K562 (cell line): ENCODE results near the gene FHIT. TPM values are rescaled to one million over a fixed set of nuclear protein-coding genes. Genes with fewer than 3 reads are reported as not detected.

Source experiments
- ATAC-seq: fragments of 200-7000 bp; cut with Tn5 transposase; 3 replicates; pipeline ENCODE4 v1.9.1; 2020; ENCODE audit warnings: moderate library complexity
- BruUV-seq: library from RNA; stranded (reverse); fragments of 400-500 nt; replicated peaks from 2 replicates; lab custom pipeline; 2021; lab: Mats Ljungman, UMichigan
- CTCF ChIA-PET: fragments of 300-600 bp; formaldehyde crosslinking; extraction: SDS; loops from one replicate; lab custom pipeline; 2021; ENCODE audit warnings: low intra/inter-chr PET ratio; lab: Yijun Ruan, JAX
- POLR2A ChIA-PET: fragments of 300-600, 350-650 bp; sonication (Branson Sonifier 250); formaldehyde crosslinking; extraction: SDS; loops from one replicate; lab custom pipeline; 2021; ENCODE audit warnings: antibody characterized with exemption, inconsistent platforms; lab: Yijun Ruan, JAX
- DNase-seq, 4 experiments: peaks; one replicate each; pipeline versions ENCODE4 v3.0.0 to v3.0.0-alpha.2; 2011 to 2018; ENCODE audit warnings: low spot score in 3 of 4, mixed read lengths in 3 of 4; ENCODE audit errors: extremely low read depth in 1 of 4
- FAIRE-seq: peaks from 2 replicates; lab custom pipeline; 2011; peaks lifted over from hg19 to GRCh38; lab: Jason Lieb, UNC
- H2AFZ ChIP-seq: 2 replicates; pipeline ENCODE4 v1.6.0; 2011; ENCODE audit warnings: low read depth, low read length, control low read depth, inconsistent platforms
- H3K27ac ChIP-seq: fragments of 200-600 bp; 3 replicates; pipeline ENCODE4 v1.8.0; 2011; ENCODE audit warnings: low read depth, mild to moderate bottlenecking, control low read depth, inconsistent platforms, low read length, moderate library complexity, mixed read lengths; ENCODE audit errors: extremely low read depth
- H3K27me3 ChIP-seq, 2 experiments: fragments of 300-600 bp in 1 of 2; 2 replicates in 1 of 2; 3 replicates in 1 of 2; pipeline versions ENCODE4 v1.6.0 to v1.8.0; 2011; ENCODE audit warnings: inconsistent platforms in 2 of 2, low read length in 2 of 2, mild to moderate bottlenecking in 1 of 2, mixed read lengths in 1 of 2, moderate library complexity in 1 of 2; ENCODE audit not compliant: control insufficient read depth in 2 of 2, insufficient read depth in 2 of 2
- H3K36me3 ChIP-seq: fragments of 300-600 bp; 3 replicates; pipeline ENCODE4 v1.8.0; 2011; ENCODE audit warnings: mild to moderate bottlenecking, low read length, inconsistent platforms; ENCODE audit not compliant: control insufficient read depth, insufficient read depth
- H3K4me1 ChIP-seq, 2 experiments: fragments of 200-600 bp in 1 of 2; replicated peaks in 1 of 2; 2 replicates in 1 of 2; 3 replicates in 1 of 2; pipeline versions ENCODE4 v1.5.1 to v1.8.0; 2011; ENCODE audit warnings: inconsistent platforms in 2 of 2, low read length in 2 of 2, mild to moderate bottlenecking in 1 of 2, mixed read lengths in 1 of 2, moderate library complexity in 1 of 2; ENCODE audit not compliant: control insufficient read depth in 2 of 2, insufficient read depth in 2 of 2
- H3K4me2 ChIP-seq: 2 replicates; pipeline ENCODE4 v1.6.1; 2011; ENCODE audit warnings: low read length, control low read depth, inconsistent platforms, mixed read lengths; ENCODE audit not compliant: insufficient read depth
- H3K4me3 ChIP-seq: fragments of 200-600 bp; sonication (generic), shearing (Covaris generic); 2 replicates; pipeline ENCODE4 v1.5.1; 2016; ENCODE audit warnings: control low read depth, inconsistent platforms
- H3K79me2 ChIP-seq: fragments of 200-600 bp; 3 replicates; pipeline ENCODE4 v1.8.0; 2011; ENCODE audit warnings: low read length, inconsistent platforms; ENCODE audit not compliant: control insufficient read depth, insufficient read depth
- H3K9ac ChIP-seq, 2 experiments: 2 replicates each; pipeline versions ENCODE4 v1.6.0 to v1.6.1; 2011; ENCODE audit warnings: low read depth in 2 of 2, low read length in 2 of 2, control low read depth in 1 of 2, inconsistent platforms in 1 of 2, mild to moderate bottlenecking in 1 of 2, mixed read lengths in 1 of 2; ENCODE audit not compliant: insufficient read depth in 1 of 2
- H3K9me1 ChIP-seq: one replicate; pipeline ENCODE4 v1.6.0; 2011; ENCODE audit warnings: inconsistent platforms, mild to moderate bottlenecking, low read length, moderate library complexity; ENCODE audit not compliant: control insufficient read depth, insufficient read depth
- H3K9me3 ChIP-seq: replicated peaks from 2 replicates; pipeline ENCODE4 v1.5.1; 2011; ENCODE audit warnings: low read depth, low read length, inconsistent platforms; ENCODE audit not compliant: control insufficient read depth, insufficient read depth
- H4K20me1 ChIP-seq: replicated peaks from 2 replicates; pipeline ENCODE4 v1.6.1; 2011; ENCODE audit warnings: low read length, inconsistent platforms, mixed read lengths; ENCODE audit not compliant: control insufficient read depth, insufficient read depth
- CEBPB ChIP-seq: fragments of 450-650 bp; IDR thresholded peaks from 2 replicates; pipeline ENCODE4 v1.6.1; 2016; ENCODE audit warnings: missing genetic modification characterization, missing compliant biosample characterization
- CEBPG ChIP-seq, 3 experiments: fragments of 200-800 bp in 1 of 3; sonication (Bioruptor generic) in 1 of 3; sonication (generic) in 1 of 3; formaldehyde crosslinking in 1 of 3; IDR thresholded peaks in 2 of 3; conservative IDR thresholded peaks in 1 of 3; 2 replicates each; pipeline versions ENCODE4 v1.6.1 to v1.8.0; 2016 to 2022; ENCODE audit warnings: missing compliant biosample characterization in 2 of 3, missing genetic modification characterization in 2 of 3, mild to moderate bottlenecking in 1 of 3, missing genetic modification reagents in 1 of 3
- JUN ChIP-seq, 2 experiments: sonication (generic) in 1 of 2; formaldehyde crosslinking in 1 of 2; IDR thresholded peaks; 2 replicates each; pipeline versions ENCODE4 v1.6.1 to v1.8.0; 2012 to 2022; ENCODE audit warnings: borderline replicate concordance in 2 of 2, mild to moderate bottlenecking in 2 of 2, improper control_type of control experiment in 1 of 2, low read depth in 1 of 2, low read length in 1 of 2, missing genetic modification reagents in 1 of 2
- JUND ChIP-seq, 2 experiments: IDR thresholded peaks; 2 replicates in 1 of 2; 3 replicates in 1 of 2; pipeline ENCODE4 v1.6.1; 2011; ENCODE audit warnings: borderline replicate concordance in 2 of 2, low read depth in 2 of 2, low read length in 2 of 2, improper control_type of control experiment in 1 of 2, missing biosample characterization in 1 of 2, missing genetic modification characterization in 1 of 2, missing genetic modification reagents in 1 of 2
- MBD2 ChIP-seq: sonication (generic); IDR thresholded peaks from 2 replicates; pipeline ENCODE4 v1.6.1; 2016; ENCODE audit warnings: low read depth, borderline replicate concordance
- MTA3 ChIP-seq: fragments of 450-650 bp; formaldehyde crosslinking; IDR thresholded peaks from 2 replicates; pipeline ENCODE4 v1.6.1; 2017; ENCODE audit warnings: mild to moderate bottlenecking, borderline replicate concordance
- SIRT6 ChIP-seq: IDR thresholded peaks from one replicate; pipeline ENCODE4 v1.6.1; 2012; ENCODE audit warnings: low read depth, mild to moderate bottlenecking, control low read depth, inconsistent platforms, low read length, moderate library complexity
- SLC30A9 ChIP-seq: fragments of 250-450 bp; sonication (Bioruptor Pico); IDR thresholded peaks from 2 replicates; pipeline ENCODE4 v1.8.0; 2022; ENCODE audit warnings: mild to moderate bottlenecking, moderate library complexity
- SMARCA4 ChIP-seq: fragments of 450-650 bp; IDR thresholded peaks from 2 replicates; pipeline ENCODE4 v1.6.1; 2016
- WGBS: fragments of 100-300 bp; shearing (Covaris generic); methylation state at CpG from one replicate; pipeline ENCODE4 v1.1.6; 2016; ENCODE audit warnings: low coverage, mixed read lengths; ENCODE audit not compliant: insufficient coverage; ENCODE audit errors: missing lambda C conversion rate; 5-methylcytosine and 5-hydroxymethylcytosine counted together
- in situ Hi-C: fragments of 300-500 bp; cut with MboI; formaldehyde crosslinking; loops from 4 replicates; pipeline ENCODE4 v1.15.0; 2018; ENCODE audit warnings: inconsistent platforms, mixed read lengths
- intact Hi-C: fragments of 100-400 bp; cut with micrococcal nuclease; formaldehyde crosslinking; loops from 2 replicates; pipeline ENCODE4 v1.14.2; 2022
- polyA plus RNA-seq, 8 experiments: library from polyadenylated mRNA; depleted of rRNA in 4 of 8; stranded (reverse) in 5 of 8; unstranded in 3 of 8; fragments of >200 nt; fragmentation: Nextera tagmentation in 2 of 8; fragmentation: Illumina TruSeq in 1 of 8; extraction: Ambion mirVana in 2 of 8; extraction: Trizol in 1 of 8; gene quantifications; 2 replicates each; pipeline versions ENCODE4 v1.2.1 to v1.2.3, GENCODE V29; 2011 to 2014; ENCODE audit warnings: inconsistent platforms in 1 of 8, missing spikeins in 1 of 8
- total RNA-seq, 7 experiments: library from RNA; depleted of rRNA in 6 of 7; stranded (reverse); fragments of >200 nt in 6 of 7; fragmentation: Illumina TruSeq in 2 of 7; extraction: Trizol in 2 of 7; gene quantifications; 2 replicates each; pipeline versions ENCODE4 v1.2.1 to v1.2.3, GENCODE V29; 2011 to 2021; ENCODE audit warnings: low replicate concordance in 1 of 7
- TF ChIP-seq, protein P1 (sequence below), 2 experiments: IDR thresholded peaks; 2 replicates each; pipeline ENCODE4 v1.6.1; 2011; ENCODE audit warnings: borderline replicate concordance in 1 of 2, control low read depth in 1 of 2, low read depth in 1 of 2, low read length in 1 of 2, mild to moderate bottlenecking in 1 of 2, mixed read lengths in 1 of 2, moderate library complexity in 1 of 2; ENCODE audit not compliant: insufficient read depth in 1 of 2, insufficient read length in 1 of 2, poor library complexity in 1 of 2, severe bottlenecking in 1 of 2; ENCODE audit errors: extremely low read depth in 1 of 2
- TF ChIP-seq, protein P2 (sequence below): sonication (generic); formaldehyde crosslinking; IDR thresholded peaks from 2 replicates; pipeline ENCODE4 v1.8.0; 2023; ENCODE audit warnings: missing genetic modification reagents, mild to moderate bottlenecking, borderline replicate concordance

The FHIT gene
- total and polyA plus RNA-seq, 9 of the 15 experiments (the other 6 are each of a cell fraction or from before 2014, with no cell fraction given), result 1.7 to 9.1 (median 4.3) TPM

DNA sequence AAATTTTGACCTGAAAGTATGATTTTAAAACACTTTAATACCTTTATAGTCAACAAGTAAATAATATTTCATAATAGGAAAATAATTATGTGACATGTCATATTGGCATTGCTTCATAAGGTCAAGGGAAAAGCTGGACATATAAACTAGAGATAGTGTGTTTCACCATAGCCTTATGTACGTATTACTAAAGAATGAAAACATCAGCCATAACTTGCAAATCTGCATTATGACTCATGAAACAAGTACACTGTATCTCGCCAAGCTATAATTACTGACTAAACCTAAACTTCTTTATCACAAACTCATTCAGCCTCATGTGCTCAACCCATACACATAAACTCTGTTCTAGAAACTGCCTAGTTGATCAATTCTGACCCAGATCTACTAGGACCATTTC, 950.1 kb downstream of the FHIT start:
- POLR2A ChIA-PET, result interaction anchor here (0.7 to 1.5 kb wide), 5 partner anchors 9 to 24 kb away, joined by 3 to 4 read pairs (median 3); no protein-coding TSS in a partner anchor
- Histone ChIP-seq H3K4me1 (peaks cover 4 to 34% of the 10 kb centered on the region in 2 experiments), H3K9me3 (no peaks in the 10 kb centered on the region), H3K79me2 (no peaks in the 10 kb centered on the region), H3K4me3 (no peak overlapping the region), H3K27me3 (no peaks in the 10 kb centered on the region), H3K9ac (no peak overlapping the region), H4K20me1 (no peaks in the 10 kb centered on the region), H2AFZ (peak overlapping the region; percentile 60), H3K27ac (peak overlapping the region; percentile 40; the same call in 2 of the 3 replicates), H3K9me1 (no peaks in the 10 kb centered on the region), H3K4me2 (no peak overlapping the region), H3K36me3 (no peaks in the 10 kb centered on the region)
- intact Hi-C loops, result no loop called here
- 11% methylated on average over 2 of the region's 2 CpGs for WGBS
- CTCF ChIA-PET, result no interaction called here
- no peak; the same call in 2 of the 3 replicates for ATAC-seq
- BruUV-seq, result no TSS peak
- FAIRE-seq, result peak; percentile 69
- DNase-seq, result no peak
- in situ Hi-C loops, result no loop called here
- TF ChIP-seq MBD2 (no peak), SMARCA4 (0 out of 2 replicates have a peak, but pooled peaks have one; percentile 21), SIRT6 (no peak), SLC30A9 (CRISPR knock-in tag) (no peak), CEBPB (tag) (peak; percentile 53), JUND (IDR thresholded peaks at IDR 0.05; ENCODE audit: borderline replicate concordance, low read depth, low read length) (peak; percentile 75), JUND (tag; IDR thresholded peaks at IDR 0.05; ENCODE audit: borderline replicate concordance, low read depth, low read length) (peak; percentile 63; the same call in 1 of the 3 replicates), CEBPG (CRISPR knock-in tag; IDR thresholded peaks at IDR 0.05) (no peak), CEBPG (tag; conservative IDR thresholded peaks at IDR 0.05 in 1 of 2, IDR thresholded peaks at IDR 0.05 in 1 of 2) (peak in 1 of 2 experiments; percentile 69; a peak in 1 of 4 replicates), MTA3 (no peak), JUN (IDR thresholded peaks at IDR 0.05; ENCODE audit: borderline replicate concordance, low read depth, low read length) (no peak), JUN (CRISPR knock-in tag; IDR thresholded peaks at IDR 0.05; ENCODE audit: borderline replicate concordance) (no peak)
- TF ChIP-seq, protein P1, sequence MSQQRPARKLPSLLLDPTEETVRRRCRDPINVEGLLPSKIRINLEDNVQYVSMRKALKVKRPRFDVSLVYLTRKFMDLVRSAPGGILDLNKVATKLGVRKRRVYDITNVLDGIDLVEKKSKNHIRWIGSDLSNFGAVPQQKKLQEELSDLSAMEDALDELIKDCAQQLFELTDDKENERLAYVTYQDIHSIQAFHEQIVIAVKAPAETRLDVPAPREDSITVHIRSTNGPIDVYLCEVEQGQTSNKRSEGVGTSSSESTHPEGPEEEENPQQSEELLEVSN (IDR thresholded peaks at IDR 0.05; ENCODE audit: borderline replicate concordance in 1 of 2, extremely low read depth in 1 of 2, insufficient read depth in 1 of 2, insufficient read length in 1 of 2, low read depth in 1 of 2, low read length in 1 of 2, poor library complexity in 1 of 2, severe bottlenecking in 1 of 2), result no peak
- TF ChIP-seq, protein P2, sequence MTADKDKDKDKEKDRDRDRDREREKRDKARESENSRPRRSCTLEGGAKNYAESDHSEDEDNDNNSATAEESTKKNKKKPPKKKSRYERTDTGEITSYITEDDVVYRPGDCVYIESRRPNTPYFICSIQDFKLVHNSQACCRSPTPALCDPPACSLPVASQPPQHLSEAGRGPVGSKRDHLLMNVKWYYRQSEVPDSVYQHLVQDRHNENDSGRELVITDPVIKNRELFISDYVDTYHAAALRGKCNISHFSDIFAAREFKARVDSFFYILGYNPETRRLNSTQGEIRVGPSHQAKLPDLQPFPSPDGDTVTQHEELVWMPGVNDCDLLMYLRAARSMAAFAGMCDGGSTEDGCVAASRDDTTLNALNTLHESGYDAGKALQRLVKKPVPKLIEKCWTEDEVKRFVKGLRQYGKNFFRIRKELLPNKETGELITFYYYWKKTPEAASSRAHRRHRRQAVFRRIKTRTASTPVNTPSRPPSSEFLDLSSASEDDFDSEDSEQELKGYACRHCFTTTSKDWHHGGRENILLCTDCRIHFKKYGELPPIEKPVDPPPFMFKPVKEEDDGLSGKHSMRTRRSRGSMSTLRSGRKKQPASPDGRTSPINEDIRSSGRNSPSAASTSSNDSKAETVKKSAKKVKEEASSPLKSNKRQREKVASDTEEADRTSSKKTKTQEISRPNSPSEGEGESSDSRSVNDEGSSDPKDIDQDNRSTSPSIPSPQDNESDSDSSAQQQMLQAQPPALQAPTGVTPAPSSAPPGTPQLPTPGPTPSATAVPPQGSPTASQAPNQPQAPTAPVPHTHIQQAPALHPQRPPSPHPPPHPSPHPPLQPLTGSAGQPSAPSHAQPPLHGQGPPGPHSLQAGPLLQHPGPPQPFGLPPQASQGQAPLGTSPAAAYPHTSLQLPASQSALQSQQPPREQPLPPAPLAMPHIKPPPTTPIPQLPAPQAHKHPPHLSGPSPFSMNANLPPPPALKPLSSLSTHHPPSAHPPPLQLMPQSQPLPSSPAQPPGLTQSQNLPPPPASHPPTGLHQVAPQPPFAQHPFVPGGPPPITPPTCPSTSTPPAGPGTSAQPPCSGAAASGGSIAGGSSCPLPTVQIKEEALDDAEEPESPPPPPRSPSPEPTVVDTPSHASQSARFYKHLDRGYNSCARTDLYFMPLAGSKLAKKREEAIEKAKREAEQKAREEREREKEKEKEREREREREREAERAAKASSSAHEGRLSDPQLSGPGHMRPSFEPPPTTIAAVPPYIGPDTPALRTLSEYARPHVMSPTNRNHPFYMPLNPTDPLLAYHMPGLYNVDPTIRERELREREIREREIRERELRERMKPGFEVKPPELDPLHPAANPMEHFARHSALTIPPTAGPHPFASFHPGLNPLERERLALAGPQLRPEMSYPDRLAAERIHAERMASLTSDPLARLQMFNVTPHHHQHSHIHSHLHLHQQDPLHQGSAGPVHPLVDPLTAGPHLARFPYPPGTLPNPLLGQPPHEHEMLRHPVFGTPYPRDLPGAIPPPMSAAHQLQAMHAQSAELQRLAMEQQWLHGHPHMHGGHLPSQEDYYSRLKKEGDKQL (CRISPR knock-in tag), result no peak
